HG03175 (cell line): Measurements from ENCODE around the gene ARRDC1.

ENCODE experiments used
- ATAC-seq: cut with Tn5 transposase; IDR thresholded peaks from one replicate; pipeline ENCODE4 v1.9.1; 2021; ENCODE audit warnings: mild to moderate bottlenecking, moderate library complexity; ENCODE audit not compliant: unreplicated experiment

ARRDC1 gene

DNA sequence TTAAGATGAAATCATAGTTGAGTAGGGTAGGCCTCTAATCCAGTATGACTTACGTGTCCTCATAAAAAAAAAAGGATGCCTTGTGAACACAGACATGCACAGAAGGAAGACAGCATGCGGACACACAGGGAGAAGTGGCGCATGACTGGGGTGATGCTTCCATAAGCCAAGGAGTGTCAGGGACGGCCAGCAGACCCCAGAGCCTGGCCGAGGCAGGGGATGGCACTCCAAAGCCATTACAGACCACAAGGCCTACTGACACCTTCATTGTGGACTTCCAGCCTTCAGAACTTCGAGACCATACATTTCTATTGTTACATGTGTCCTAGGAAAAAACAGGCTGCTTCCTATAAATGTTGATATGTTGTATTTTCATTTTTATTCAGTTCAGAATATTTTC lies 33.2 kb downstream of the ARRDC1 start:
- no peak for ATAC-seq

- ATAC-seq, result no peak
Observed at GRCh38 chr9:137639303-137640051, 34.0 kb downstream of the ARRDC1 start.

- no peak for ATAC-seq
Observed at GRCh38 chr9:137640862-137641261, 35.4 kb downstream of the ARRDC1 start.

- no peak for ATAC-seq
Observed at GRCh38 chr9:137642118-137642601, 36.7 kb downstream of the ARRDC1 start.

DNA sequence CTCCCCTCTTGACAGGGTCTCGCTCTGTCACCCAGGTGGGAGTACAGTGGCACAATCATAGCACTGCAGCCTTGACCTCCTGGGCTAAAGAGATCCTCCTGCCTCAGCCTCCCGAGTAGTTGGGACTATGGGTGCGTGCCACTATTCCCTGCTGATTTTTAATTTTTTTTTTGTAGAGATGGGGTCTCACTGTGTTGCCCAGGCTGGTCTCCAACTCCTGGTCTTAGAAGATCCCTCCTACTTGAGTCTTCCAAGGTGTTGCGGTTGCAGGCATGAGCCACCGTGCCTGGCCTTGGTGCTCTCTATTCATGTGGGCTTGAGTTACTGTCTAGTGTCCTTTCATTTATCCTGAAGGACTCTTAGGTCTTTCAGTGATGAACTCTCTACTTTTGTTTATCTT lies 37.4 kb downstream of the ARRDC1 start:
- no peak for ATAC-seq

- ATAC-seq, result no peak
Observed at GRCh38 chr9:137643921-137644320, 38.4 kb downstream of the ARRDC1 start.

DNA sequence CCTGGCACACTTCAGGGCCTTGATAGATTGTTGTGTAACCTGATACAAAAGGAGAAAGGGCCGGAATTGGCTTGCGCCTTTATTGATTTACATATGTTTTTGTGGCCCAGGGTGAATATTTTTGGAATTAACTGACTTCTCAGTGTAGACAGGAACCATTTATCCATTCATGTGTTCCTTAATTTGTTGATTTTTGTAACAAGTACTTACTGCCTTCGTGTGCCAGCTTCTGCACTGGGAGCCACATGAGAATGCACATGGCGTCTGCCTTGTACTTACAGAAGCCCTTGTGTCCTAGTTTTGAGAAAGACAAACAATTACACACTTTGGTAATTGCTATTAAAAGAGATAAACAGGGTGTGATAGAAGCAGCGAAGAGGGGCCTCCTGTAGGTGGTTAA lies 39.7 kb downstream of the ARRDC1 start:
- no peak for ATAC-seq

GRCh38 chr9:137646341-137646740 lies 40.9 kb downstream of the ARRDC1 start:
- no peak for ATAC-seq

GRCh38 chr9:137647096-137647714 lies 41.7 kb downstream of the ARRDC1 start:
- no peak for ATAC-seq

GRCh38 chr9:137648396-137648795 lies 42.9 kb downstream of the ARRDC1 start:
- ATAC-seq, result no peak

- ATAC-seq, result no peak
Observed at GRCh38 chr9:137649553-137649952, 44.1 kb downstream of the ARRDC1 start.

GRCh38 chr9:137650259-137650658 lies 44.8 kb downstream of the ARRDC1 start:
- ATAC-seq, result no peak

DNA sequence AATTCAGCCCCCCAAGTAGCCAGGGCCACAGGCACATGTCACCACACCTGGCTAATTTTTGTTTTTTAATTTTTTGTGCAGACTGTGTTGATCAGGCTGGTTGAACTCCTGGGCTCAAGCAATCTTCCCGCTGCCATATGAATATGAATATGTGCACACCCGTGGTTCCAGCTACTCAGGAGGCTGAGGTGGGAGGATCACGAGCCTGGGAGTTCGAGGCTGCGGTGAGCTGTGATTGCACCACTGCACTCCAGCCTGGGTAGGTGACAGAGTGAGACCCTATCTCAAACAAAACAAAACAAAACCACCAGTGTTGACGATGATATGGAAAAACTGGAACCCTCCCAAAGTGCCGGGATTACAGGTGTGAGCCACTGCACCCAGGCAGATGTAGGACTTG lies 45.3 kb downstream of the ARRDC1 start:
- ATAC-seq, result no peak

DNA sequence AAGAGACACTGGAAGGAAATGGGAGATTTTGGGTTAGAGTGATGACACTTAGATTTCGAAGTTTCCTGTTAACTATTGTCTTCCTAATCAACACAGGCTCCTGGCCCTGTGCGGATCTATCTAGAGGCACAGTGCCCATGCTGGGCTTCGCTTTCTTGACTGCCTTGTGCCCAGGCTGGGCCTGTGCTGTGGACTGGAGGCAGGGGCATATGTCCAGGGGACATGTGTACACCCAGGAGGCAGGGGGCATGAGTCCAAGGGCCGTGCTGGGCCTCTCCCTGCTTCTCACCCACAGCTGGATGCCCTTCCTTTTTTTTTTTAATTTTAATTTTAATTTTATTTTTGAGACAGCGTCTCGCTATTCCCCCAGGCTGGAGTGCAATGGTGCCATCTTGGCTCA lies 50.9 kb downstream of the ARRDC1 start:
- no peak for ATAC-seq

- ATAC-seq, result no peak
Observed at GRCh38 chr9:137657606-137658005, 52.1 kb downstream of the ARRDC1 start.

GRCh38 chr9:137658781-137659180 lies 53.3 kb downstream of the ARRDC1 start:
- ATAC-seq, result no peak

DNA sequence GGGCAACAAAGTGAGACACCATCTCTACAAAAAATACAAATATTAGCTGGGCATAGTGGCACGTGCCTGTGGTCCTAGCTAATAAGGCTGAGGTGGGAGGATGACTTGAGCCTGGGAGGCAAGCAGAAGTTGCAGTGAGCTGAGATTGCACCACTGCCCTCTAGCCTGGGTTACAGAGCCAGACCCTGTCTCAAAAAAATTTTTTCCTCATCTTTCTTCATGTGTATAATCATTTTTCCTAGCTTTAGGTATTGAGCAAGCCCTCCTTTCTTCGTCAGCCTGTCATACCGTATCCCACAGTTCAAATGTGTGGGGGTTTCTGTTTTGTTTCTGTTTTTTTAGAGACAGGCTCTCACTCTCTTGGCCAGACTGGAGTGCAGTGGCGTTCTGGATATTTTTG lies 54.7 kb downstream of the ARRDC1 start:
- ATAC-seq, result no peak

- ATAC-seq, result no peak
Observed at GRCh38 chr9:137663584-137663983, 58.1 kb downstream of the ARRDC1 start.

- ATAC-seq, result no peak
Observed at GRCh38 chr9:137664676-137665075, 59.2 kb downstream of the ARRDC1 start.
